Activated CD4-positive, alpha-beta T cell treated with anti-CD3 and anti-CD28 coated beads, Interleukin-2, amount 50 U/mL, for 1 hour (primary cell): ENCODE data around the gene PLCXD1.
"Not testable (repeated sequence)": the region's sequence is repeated elsewhere in the genome, so short reads cannot be mapped to it uniquely, and the experiment has no call there.

Experiments
- DNase-seq: peaks from one replicate; pipeline ENCODE4 v3.0.0-alpha.2; 2020

Gene PLCXD1, protein sequence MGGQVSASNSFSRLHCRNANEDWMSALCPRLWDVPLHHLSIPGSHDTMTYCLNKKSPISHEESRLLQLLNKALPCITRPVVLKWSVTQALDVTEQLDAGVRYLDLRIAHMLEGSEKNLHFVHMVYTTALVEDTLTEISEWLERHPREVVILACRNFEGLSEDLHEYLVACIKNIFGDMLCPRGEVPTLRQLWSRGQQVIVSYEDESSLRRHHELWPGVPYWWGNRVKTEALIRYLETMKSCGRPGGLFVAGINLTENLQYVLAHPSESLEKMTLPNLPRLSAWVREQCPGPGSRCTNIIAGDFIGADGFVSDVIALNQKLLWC

DNA sequence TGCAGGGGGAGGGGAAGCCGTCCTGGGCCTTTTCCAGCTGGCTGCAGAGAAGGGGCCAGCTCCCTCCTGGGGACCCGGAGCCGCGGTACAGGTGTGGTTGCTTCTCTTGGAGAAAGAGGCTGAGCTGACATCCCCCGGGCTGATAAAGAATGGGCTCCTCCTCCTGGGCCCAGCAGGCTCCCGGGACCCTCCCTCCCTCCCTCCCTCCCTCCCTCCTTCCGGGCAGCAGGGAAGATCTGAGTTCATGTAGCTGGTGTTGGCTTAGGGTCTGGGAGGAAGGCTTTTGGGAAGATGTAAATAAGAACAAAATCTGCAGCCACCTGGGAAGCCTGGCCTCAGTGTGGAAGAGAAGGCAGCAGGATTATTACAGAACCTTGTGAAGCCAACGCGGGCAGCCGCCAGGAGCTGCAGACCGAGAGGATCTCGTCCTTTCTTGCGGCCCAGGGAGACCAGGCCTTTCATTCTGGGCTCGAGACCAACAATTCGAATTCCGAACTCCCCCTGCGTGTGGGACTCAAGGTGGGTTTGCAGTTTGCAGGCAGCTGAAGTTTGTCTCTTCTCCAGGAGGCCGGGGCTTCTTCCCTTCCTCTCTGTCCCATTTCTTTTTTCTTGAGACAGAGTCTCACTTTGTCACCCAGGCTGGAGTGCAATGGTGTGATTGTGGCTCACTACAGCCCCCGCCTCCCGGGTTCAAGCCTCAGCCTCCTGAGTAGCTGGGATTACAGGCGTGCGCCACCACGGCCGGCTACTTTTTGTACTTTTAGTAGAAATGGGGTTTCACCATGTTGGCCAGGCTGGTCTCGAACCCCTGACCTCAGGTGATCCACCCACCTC is at the start of gene PLCXD1:
Gene PLCXD1 (plus strand): TSS at position 216 of the 834 bp plus-strand sequence. CDS start 2,807 bp downstream, outside the sequence.
- no peak for DNase-seq

DNA sequence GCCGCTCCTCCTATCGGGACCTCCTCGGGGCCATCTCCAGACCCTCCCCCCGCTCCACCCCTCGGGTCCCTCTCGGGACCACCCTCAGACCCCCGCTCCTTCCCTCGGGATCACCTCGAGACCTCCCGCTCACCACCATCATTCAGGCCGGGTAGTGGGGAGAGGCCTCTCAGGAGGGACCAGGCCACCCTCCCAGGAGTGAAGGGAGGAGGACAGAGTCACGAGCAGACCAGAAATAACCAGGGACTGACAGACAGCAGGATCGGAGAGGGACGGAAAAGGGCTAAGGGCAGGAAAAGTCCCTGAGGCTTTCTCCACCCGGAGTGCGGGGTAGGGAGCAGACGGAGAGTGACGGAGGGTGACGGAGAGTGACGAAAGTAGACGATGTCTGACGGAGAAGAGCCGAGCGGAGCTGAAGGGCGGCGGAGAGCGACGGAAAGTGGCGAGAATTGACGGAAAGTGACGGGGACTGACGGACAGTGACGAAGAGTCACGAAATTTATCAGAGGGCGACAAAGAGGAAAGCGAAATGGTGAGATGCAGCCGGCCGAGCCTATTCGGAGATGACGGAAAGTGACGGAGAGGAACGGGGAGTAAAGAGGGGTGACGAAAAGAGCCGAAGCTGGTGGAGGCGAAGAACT is 49.4 kb upstream of the PLCXD1 start:
- DNase-seq, result not testable (repeated sequence)

DNA sequence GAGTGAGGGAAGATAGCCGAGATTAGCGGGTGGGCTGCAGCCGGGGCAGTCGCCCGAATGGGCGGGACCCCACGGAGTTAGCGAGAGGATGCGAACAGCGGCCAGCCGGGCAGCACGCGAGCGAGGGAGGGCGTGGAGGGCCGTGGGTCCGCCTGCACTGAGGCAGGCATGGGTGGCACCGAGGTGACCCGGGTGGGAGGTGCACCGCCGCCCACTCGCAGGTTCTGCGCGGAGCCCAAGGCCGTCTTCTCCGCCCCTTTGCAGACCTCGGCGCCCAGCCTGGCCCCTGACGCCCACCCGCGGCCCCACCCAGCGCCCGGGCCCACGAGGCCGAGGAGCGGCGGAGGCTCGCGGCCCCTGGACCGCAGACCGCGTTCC is 48.9 kb upstream of the PLCXD1 start:
- not testable (repeated sequence) for DNase-seq

DNA sequence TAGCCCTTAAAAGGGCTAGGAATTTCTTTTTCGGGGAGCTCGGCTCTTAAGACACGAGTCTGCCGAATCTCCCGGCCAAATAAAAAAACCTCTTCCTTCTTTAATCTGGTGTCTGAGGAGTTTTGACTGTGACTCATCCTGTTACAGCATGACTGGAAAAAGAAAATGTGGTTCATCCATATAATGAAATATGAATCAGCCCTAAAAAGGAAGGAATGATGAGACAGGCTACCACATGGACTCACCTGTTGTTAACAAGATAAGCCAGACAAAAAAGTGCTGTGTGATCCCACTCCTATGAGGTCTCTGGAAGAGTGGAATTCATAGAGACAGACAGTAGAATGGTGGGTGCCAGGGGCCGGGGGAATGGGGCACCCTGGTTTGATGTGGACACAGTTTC is 45.0 kb upstream of the PLCXD1 start:
- not testable (repeated sequence) for DNase-seq

DNA sequence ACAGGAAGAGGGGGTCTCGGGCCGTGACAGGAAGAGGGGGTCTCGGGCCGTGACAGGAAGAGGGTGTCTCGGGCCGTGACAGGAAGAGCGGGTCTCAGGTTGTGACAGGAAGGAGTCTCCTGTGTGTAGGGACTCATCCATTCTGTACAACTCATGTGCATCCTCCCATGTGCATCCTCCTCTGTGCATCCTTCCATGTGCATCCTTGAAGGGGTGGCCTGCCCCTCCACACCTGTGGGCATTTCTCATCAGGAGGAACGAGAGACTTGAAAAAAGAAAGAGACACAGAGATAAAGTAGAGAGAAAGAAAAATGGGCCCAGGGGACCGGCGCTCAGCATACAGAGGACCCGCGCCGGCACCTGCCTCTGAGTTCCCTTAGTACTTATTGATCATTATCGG is 30.2 kb upstream of the PLCXD1 start:
- DNase-seq, result no peak

DNA sequence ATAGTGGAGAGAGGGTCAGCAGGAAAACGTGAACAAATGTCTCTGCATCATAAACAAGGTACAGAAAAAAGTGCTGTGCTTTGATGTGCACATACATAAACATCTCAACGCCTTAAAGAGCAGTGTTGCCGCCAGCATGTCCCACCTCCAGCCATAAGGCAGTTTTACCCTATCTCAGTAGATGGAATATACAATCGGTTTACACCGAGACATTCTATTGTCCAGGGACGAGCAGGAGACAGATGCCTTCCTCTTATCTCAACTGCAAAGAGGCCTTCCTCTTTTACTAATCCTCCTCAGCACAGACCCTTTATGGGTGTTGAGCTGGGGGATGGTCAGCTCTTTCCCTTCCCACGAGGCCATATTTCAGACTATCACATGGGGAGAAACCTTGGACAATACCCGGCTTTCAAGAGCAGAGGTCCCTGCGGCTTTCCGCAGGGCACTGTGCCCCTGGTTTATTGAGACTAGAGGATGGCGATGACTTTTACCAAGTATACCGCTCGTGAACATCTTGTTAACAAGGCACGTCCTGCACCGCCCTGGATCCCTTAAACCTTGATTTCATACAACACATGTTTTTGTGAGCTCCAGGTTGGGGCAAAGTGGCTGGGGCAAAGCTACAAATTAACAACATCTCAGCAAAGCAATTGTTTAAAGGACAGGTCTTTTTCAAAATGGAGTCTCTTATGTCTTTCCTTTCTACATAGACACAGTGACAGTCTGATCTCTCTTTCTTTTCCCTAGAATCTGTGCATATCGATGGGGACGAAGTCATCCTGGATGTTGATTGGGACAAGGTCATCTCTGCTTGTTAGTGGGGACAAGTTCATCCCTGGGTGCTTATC is 29.6 kb upstream of the PLCXD1 start:
- not testable (repeated sequence) for DNase-seq

DNA sequence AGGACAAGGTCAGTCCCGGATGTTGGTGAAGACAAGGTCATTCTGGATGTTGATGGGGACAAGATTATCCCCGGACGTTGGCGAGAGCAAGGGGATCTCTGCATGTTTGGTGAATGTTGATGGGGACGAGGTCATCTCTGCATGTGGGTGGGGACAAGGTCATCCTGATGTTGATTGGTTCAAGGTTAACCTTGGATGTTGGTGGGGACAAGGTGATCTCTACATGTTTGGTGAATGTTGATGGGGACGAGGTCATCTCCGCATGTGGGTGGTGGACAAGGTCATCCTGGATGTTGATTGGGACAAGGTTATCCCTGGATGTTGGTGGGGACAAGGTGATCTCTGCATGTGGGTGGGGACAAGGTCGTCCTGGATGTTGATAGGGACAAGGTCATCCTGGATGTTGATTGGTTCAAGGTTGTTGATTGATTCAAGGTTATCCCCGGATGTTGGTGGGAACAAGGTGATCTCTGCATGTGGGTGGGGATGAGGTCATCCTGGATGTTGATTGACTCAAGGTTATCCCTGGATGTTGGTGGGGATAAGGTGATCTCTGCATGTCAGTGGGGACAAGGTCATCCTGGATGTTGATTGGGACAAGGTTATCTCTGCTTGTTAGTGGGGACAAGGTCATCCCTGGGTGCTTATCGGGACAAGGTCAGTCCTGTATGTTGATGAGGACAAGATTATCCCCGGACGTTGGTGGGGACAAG is 28.8 kb upstream of the PLCXD1 start:
- no peak for DNase-seq

DNA sequence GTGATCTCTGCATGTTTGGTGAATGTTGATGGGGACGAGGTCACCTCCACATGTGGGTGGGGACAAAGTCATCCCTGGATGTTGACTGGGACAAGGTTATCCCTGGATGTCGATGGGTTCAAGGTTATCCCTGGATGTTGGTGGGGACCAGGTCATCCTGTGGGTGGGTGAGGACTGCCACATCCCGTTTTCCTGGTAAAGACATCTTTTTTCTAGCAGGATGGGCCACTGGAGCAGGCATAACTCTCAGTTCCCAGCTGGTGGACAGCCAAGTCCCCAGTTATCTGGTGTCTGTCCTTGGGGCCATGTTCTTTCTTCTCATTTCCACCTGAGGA is 28.3 kb upstream of the PLCXD1 start:
- DNase-seq, result no peak

DNA sequence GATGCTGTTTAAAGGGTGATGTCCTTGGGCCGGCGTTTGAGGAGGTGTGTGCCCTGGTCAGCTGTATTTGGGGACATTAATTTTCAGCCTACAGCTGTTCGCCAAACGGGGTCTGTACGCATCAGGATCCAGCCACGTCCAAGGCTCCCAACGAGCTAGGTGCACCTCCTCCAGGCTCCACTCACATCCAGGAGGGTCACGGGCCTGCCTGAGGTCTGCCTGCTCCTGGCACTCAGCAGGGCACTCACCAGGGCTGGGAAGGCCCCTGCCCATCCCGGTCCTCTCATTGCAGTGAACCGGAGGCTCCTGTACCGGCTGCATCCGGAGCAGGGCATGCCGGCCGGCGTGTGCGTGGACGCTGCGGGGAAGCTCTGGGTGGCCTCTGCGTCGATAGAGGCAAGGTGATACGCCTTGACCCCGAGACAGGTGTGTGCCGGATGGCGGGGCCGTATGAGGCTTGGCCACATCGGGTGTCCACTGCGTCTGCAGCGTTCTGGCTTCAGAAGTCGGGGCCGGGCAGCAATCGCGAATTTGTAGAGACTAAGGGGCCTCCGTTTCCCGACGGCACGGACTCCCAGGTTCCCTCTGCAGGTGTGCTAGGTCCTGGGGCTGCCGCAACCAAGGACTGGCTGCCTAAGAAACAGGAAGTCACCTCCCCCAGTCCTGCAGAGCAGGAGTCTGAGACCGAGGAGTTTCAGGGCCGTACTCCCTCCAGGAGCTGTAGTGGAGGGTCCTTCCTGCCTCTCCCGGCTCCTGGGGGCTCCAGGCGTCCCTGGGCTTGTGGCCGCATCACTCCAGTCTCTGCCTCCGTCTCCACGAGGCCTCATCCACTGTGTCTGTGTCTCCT is 27.5 kb upstream of the PLCXD1 start:
- DNase-seq, result no peak

DNA sequence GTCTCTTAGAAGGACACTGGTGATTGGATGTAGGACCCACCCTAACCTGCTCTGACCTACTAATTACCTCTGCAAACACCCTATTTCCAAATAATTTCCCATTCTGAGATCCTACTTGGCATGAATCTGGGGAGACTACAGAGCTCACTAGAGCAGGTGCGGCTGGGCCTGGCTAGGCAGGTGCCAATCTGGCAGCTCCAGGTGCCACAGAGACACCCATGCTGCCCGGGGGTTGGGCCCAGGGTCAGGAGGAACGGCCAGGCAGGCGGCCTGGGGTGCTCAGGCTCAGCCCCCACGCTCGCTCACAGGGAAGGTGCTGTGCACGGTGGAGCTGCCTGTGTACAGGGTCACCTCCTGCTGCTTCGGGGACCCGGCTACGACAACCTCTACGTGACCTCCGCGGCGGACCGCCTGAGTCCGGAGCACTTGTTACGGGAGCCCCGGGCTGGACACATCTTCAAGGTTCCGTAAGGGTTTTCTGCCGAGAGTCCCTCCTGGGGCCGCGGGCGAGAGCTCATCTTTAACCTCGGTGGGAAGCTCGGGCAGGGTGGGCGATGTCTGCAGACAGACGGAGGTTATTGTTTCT is 26.5 kb upstream of the PLCXD1 start:
- DNase-seq, result no peak

DNA sequence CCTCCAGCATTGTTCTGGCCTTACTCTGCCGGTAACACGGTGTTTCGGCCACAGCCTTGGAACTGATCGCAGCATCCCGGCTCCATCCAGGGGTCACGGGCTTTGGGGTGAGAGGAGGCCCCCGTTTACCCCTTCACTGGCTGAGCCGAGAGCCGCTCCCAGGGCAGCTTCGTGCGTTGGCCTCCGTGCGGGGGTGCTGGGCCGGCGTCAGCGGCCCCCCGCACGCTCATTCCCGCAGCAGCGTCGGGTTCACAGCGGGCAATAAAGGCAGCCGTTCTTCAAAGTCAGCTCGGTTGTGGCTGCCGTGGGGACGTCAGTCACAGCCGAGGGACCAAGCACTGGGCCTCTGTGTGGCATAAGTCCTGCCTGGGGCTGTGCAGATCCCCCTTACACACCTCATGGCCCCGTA is 25.3 kb upstream of the PLCXD1 start:
- DNase-seq, result no peak

DNA sequence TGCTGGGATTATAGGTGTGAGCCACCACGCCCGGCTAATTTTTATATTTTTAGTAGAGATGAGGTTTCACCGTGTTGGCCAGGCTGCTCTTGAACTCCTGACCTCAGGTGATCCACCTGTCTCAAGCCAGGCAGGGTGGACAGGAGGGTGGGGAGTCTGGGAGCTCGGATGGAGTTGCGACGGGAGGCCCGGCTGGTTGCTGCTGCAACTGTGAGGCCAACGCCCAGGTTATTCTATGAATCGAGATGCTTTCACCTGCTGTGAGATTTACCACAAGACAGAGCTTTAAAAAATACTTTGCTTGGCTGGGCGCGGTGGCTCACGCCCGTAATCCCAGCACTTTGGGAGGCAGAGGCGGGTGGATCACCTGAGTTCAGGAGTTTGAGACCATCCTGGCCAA is 24.1 kb upstream of the PLCXD1 start:
- not testable (repeated sequence) for DNase-seq

DNA sequence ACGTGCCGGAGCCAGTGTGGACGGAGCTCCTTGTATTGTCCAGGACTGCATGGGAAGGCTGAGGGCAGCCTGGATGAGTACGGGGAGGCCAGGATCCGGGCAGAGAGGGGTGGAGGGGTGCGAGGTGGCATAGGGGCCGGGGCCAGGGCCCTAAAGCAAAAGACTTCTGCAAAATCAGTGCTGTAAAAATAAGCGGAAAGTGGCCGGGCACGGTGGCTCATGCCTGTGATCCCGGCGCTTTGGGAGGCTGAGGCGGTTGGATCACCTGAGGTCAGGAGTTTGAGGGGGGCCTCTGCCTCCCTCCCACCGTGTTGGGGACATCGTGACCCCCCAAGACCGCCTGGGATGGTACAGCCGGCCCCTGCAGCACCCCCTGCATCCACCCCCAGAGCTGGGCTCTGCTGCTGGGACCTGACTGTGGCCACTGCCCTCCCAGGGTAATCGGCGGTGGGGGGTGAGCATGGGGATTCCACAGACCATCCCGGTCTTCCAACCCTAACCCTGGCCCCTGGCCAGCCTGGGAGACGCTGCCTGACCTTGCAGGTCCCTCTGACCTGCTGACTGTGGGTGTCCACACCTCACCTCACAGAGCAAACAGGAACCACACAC is 23.4 kb upstream of the PLCXD1 start:
- no peak for DNase-seq

DNA sequence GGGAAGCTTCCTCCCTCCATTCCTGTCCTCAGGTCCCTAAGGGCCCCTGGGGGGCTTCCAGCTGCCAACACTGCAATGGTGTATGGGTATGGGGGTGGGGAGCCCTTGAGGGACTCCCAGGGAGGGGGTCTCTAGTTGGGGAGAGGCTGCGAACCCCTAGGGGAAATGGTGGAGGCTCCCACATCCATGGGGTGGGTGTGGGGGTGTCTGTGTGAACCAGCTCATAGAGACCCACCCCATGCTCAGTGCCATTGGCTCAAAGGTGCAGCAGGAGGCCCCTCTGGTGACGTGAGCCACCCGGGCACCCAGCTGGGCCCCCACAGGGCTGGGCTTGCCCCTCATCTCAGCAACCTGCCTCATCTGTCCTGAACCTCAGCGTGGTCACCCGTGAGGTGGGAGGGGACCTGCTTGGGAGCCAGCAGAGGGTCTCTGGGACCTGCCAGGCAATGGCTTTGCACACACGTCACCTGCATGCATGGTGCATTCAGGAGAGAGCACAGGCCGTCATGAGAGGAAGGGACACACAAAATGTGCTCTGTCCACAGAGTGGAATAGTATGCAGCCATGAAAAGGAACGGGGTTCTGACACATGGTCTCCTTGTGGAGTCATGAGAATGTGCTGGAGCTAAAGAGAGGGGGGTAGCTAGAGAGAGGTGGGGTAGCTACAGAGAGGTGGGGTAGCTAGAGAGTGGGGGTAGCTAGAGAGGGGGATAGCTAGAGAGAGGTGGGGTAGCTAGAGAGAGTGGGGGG is 22.7 kb upstream of the PLCXD1 start:
- DNase-seq, result no peak

DNA sequence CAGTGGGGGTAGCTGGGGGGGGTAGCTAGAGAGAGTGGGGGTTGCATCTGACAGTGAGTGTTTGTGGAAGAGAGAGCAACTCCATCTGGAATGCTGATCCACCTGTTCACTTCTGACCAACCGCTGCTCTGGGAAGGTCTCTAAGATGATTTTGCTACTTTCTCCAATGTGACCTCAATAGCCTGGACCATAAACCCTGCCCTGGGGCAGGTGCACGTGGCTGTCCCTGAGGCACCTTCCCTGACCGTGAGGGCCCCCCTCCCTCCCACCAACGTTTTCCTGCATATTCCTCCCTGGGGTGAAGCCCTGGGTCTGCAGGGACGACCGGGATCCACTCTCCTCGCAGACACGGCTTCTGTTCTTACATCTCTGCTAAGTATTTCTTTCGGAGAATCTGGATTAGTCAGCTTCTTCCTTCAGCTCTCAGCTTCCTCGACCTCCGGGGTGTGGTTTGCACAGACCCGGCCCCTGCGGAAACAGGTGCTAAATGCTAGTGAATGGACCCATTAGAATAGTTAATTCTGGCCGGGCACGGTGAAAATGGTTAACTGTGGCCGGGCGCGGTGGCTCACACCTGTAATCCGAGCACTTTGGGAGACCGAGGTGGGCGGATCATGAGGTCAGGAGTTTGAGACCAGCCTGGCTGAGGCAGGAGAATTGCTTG is 21.4 kb upstream of the PLCXD1 start:
- no peak for DNase-seq

DNA sequence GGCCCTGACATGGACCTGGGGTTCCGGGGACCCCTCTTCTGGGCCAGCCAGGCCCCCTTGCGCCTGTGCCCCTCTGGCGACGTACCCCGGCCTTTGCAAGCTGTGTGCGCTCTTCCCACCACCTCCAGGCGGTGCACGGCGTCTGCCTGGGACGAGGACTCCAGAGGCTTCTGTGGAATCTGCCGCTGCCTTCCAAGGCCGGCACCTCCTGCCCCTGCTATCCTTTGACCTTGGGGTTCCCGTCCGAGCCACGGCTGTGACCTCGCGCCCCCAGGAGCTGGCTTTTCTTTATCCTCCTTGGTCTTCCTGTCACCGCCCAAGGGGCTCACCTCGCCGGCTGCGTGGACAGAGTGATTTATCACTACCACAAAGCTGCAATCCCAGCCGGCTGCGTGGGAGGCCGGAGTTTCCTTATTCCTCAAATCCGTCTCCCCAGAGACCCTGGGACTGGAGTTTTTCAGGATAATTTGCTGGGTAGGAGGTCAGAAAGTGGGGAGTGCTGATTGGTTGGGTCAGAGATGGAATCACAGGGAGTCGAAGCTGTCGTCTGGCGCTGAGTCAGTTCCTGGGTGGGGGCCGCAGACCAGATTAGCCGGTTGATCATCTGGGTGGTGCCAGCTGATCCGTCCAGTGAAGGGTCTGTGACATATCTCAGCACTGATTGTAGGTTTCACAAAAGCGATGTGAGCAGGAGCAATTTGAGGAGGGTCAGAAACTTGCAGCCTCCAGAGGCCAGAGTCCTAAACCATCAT is 19.8 kb upstream of the PLCXD1 start:
- no peak for DNase-seq

DNA sequence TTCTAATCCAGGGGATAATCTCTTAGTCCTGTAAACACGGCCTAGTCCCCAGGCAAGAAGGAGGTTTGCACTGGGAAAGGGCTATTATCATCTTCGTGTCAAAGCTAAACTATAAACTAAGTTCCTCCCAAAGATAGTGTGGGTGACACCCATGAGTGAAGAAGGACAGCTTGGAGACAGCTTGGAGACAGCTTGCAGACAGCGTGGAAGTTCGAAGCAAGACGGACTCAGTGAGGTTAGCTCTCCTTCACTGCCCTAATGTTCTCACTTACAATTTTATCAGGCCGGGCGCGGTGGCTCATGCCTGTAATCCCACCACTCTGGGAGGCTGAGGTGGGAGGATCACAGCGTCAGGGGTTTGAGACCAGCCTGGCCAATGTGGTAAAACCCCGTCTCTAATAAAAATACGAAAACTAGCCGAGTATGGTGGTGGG is 19.2 kb upstream of the PLCXD1 start:
- DNase-seq, result no peak

DNA sequence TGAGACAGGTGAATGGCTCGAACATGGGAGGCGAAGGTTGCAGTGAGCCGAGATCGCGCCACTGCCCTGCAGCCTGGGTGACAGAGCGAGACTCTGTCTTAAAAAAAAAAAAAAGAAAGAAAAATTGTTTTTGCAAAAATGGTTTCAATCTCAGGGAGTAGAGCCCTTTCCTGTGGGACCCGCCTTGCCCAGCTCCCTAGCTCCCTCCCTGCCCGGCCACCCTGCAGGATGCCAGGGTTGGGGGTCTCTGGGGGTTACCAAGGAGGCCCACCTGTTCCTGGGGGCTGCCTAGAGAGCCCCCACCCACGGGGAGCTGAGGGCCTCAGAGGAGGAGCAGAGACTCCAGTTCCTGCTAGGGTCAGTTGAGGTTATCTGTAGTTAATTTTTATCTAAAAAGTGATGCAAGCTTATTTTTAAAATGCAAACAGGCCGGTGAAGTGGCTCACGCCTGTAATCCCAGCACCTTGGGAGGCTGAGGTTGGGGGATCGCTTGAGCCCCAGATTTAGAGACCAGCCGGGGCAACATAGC is 18.7 kb upstream of the PLCXD1 start:
- DNase-seq, result no peak
